ENCODE data around the gene NELFCD.

Gene NELFCD

GRCh38 chr20:58938541-58938940 is 42.5 kb upstream of the NELFCD start:
- TF ChIP-seq ZBTB17 (tag by site-specific recombination; IDR thresholded peaks at IDR 0.05) (no peak), ZNF677 (tag by site-specific recombination; IDR thresholded peaks at IDR 0.05) (peak; percentile 97), ZNF324 (tag by site-specific recombination; IDR thresholded peaks at IDR 0.05) (no peak), ZNF274 (IDR thresholded peaks at IDR 0.05; ENCODE audit: low read length) (no peak), ZNF274 (tag by site-specific recombination; IDR thresholded peaks at IDR 0.05; ENCODE audit: borderline replicate concordance) (no peak), ZNF776 (tag by site-specific recombination; IDR thresholded peaks at IDR 0.05; ENCODE audit: borderline replicate concordance) (no peak)
- Histone ChIP-seq H3K9me3 (ENCODE audit: control insufficient read depth, insufficient read depth, low read depth, low read length) (no peaks in the 10 kb centered on the region), H3K27ac (ENCODE audit: extremely low read depth, low read depth, low read length) (no peak overlapping the region), H3K36me3 (ENCODE audit: control insufficient read depth in 2 of 2, insufficient read depth in 1 of 2, low read length in 2 of 2) (no peaks in the 10 kb centered on the region), H3K4me3 (ENCODE audit: low read depth, low read length) (no peak overlapping the region), H3K4me1 (ENCODE audit: control insufficient read depth, insufficient read depth, low read length) (no peaks in the 10 kb centered on the region)
- ChIA-PET CTCF (interaction anchor here (1.0 kb wide), 1 partner anchor 12 kb away, joined by 3 read pairs; no protein-coding TSS in a partner anchor), POLR2A (interaction anchor here (0.7 kb wide), 1 partner anchor 38 kb away, joined by 4 read pairs; no protein-coding TSS in a partner anchor)

GRCh38 chr20:58941471-58941870 is 39.6 kb upstream of the NELFCD start:
- Histone ChIP-seq H3K36me3 (ENCODE audit: control insufficient read depth in 2 of 2, insufficient read depth in 1 of 2, low read length in 2 of 2) (no peaks in the 10 kb centered on the region), H3K4me3 (ENCODE audit: low read depth, low read length) (no peak overlapping the region), H3K4me1 (ENCODE audit: control insufficient read depth, insufficient read depth, low read length) (no peaks in the 10 kb centered on the region), H3K27ac (ENCODE audit: extremely low read depth, low read depth, low read length) (no peak overlapping the region), H3K9me3 (ENCODE audit: control insufficient read depth, insufficient read depth, low read depth, low read length) (no peaks in the 10 kb centered on the region)
- CTCF ChIA-PET: interaction anchor here (0.6 to 0.7 kb wide), 2 partner anchors 13 to 145 kb away, joined by 3 read pairs; no protein-coding TSS in a partner anchor
- POLR2A ChIA-PET: no interaction called here
- no peak for TF ChIP-seq HIC1 (tag by site-specific recombination; IDR thresholded peaks at IDR 0.05)
- TF ChIP-seq ZNF114 (tag by site-specific recombination; IDR thresholded peaks at IDR 0.05): no peak
- no peak for TF ChIP-seq ZNF654 (tag by site-specific recombination; IDR thresholded peaks at IDR 0.05; ENCODE audit: low read depth)
- TF ChIP-seq ZNF19 (tag by site-specific recombination; IDR thresholded peaks at IDR 0.05; ENCODE audit: low read depth): no peak
- TF ChIP-seq PRDM10 (tag by site-specific recombination; IDR thresholded peaks at IDR 0.05): no peak
- TF ChIP-seq TRIM28 (IDR thresholded peaks at IDR 0.05; ENCODE audit: borderline replicate concordance, low read length): no peak
- TF ChIP-seq ZNF580 (tag by site-specific recombination; IDR thresholded peaks at IDR 0.05): no peak
- TF ChIP-seq ZNF266 (tag by site-specific recombination; IDR thresholded peaks at IDR 0.05; ENCODE audit: low read depth): no peak
- TF ChIP-seq ZBTB7A (tag by site-specific recombination; IDR thresholded peaks at IDR 0.05; ENCODE audit: low read depth): no peak
- no peak for TF ChIP-seq ZFP3 (tag by site-specific recombination; IDR thresholded peaks at IDR 0.05; ENCODE audit: low read depth)
- TF ChIP-seq ZNF670 (tag by site-specific recombination; IDR thresholded peaks at IDR 0.05; ENCODE audit: low read depth): no peak
- no peak for TF ChIP-seq ZNF596 (tag by site-specific recombination; IDR thresholded peaks at IDR 0.05)
- no peak for TF ChIP-seq ZNF148 (tag by site-specific recombination; IDR thresholded peaks at IDR 0.05; ENCODE audit: borderline replicate concordance)
- TF ChIP-seq ZNF785 (tag by site-specific recombination; IDR thresholded peaks at IDR 0.05): no peak
- no peak for TF ChIP-seq SP2 (tag by site-specific recombination; IDR thresholded peaks at IDR 0.05)
- no peak for TF ChIP-seq ZNF174 (tag by site-specific recombination; IDR thresholded peaks at IDR 0.05)
- no peak for TF ChIP-seq YY2 (tag by site-specific recombination; IDR thresholded peaks at IDR 0.05)
- no peak for TF ChIP-seq ZNF473 (tag by site-specific recombination; IDR thresholded peaks at IDR 0.05)

All from HEK293 (cell line).